ENCODE data around the gene ALDH18A1. TPM values are rescaled to one million over a fixed set of nuclear protein-coding genes. Genes with fewer than 3 reads are reported as not detected.

ALDH18A1 gene
- total and polyA plus RNA-seq, 2 of the 8 experiments (the other 6 are each of a cell fraction or from before 2014, with no cell fraction given), result 59.6 to 128 TPM

GRCh38 chr10:95693668-95694534 lies 37.4 kb upstream of the ALDH18A1 start, which contains the start of gene TCTN3 (continued):
- no peak for TF ChIP-seq RNF2 (IDR thresholded peaks at IDR 0.05; ENCODE audit: borderline replicate concordance, low read depth, low read length, missing control alignments, poor library complexity, severe bottlenecking)
- TF ChIP-seq HDAC6 (IDR thresholded peaks at IDR 0.05; ENCODE audit: low read depth, low read length), result no peak
- TF ChIP-seq KDM4A (IDR thresholded peaks at IDR 0.05; ENCODE audit: low read depth, low read length, severe bottlenecking), result peak; percentile 93
- peak; percentile 97 for TF ChIP-seq POLR2AphosphoS5 (IDR thresholded peaks at IDR 0.05; ENCODE audit: low read depth, low read length)
- TF ChIP-seq BCL11A (IDR thresholded peaks at IDR 0.05; ENCODE audit: low read depth in 2 of 2, low read length in 2 of 2), result no peak
- no peak for TF ChIP-seq USF2 (IDR thresholded peaks at IDR 0.05; ENCODE audit: low read length)
- peak; percentile 98 for TF ChIP-seq KDM1A (IDR thresholded peaks at IDR 0.05; ENCODE audit: borderline replicate concordance, low read length)
- TF ChIP-seq CHD1 (IDR thresholded peaks at IDR 0.05; ENCODE audit: low read depth, low read length), result no peak
- no peak for TF ChIP-seq CBX5 (IDR thresholded peaks at IDR 0.05; ENCODE audit: low read depth, low read length)
- peak; percentile 92 for TF ChIP-seq EGR1 (IDR thresholded peaks at IDR 0.05; ENCODE audit: borderline replicate concordance, low read depth, low read length)
- peak; percentile 92 for TF ChIP-seq SP1 (IDR thresholded peaks at IDR 0.05; ENCODE audit: low read depth, low read length)
- 0 out of 2 replicates have a peak, but pooled peaks have one; percentile 18 for TF ChIP-seq ATF2 (IDR thresholded peaks at IDR 0.05; ENCODE audit: low read length)
- TF ChIP-seq SAP30 (IDR thresholded peaks at IDR 0.05; ENCODE audit: insufficient read depth, insufficient replicate concordance, low read length), result peak; percentile 33
- peak; percentile 65 for TF ChIP-seq TAF7 (optimal IDR thresholded peaks at IDR 0.05; ENCODE audit: borderline replicate concordance, low read depth, low read length)
- peak; percentile 18 for TF ChIP-seq NANOG (IDR thresholded peaks at IDR 0.05; ENCODE audit: insufficient read depth, low read depth, low read length, poor library complexity, severe bottlenecking)
- peak; percentile 75 for TF ChIP-seq MAX (IDR thresholded peaks at IDR 0.05)
- no peak for TF ChIP-seq RXRA (IDR thresholded peaks at IDR 0.05; ENCODE audit: insufficient read depth, low read depth, low read length)
- TF ChIP-seq TEAD4 (IDR thresholded peaks at IDR 0.05; ENCODE audit: low read depth, low read length), result peak; percentile 94
- no peak for TF ChIP-seq CTBP2 (IDR thresholded peaks at IDR 0.05; ENCODE audit: borderline replicate concordance, insufficient read depth, insufficient read length, low read length)
- TF ChIP-seq BRCA1 (IDR thresholded peaks at IDR 0.05; ENCODE audit: low read depth, low read length), result no peak

Measured in H1 (cell line).